ENCODE measurements around the gene DLG1.

Gene DLG1

DNA sequence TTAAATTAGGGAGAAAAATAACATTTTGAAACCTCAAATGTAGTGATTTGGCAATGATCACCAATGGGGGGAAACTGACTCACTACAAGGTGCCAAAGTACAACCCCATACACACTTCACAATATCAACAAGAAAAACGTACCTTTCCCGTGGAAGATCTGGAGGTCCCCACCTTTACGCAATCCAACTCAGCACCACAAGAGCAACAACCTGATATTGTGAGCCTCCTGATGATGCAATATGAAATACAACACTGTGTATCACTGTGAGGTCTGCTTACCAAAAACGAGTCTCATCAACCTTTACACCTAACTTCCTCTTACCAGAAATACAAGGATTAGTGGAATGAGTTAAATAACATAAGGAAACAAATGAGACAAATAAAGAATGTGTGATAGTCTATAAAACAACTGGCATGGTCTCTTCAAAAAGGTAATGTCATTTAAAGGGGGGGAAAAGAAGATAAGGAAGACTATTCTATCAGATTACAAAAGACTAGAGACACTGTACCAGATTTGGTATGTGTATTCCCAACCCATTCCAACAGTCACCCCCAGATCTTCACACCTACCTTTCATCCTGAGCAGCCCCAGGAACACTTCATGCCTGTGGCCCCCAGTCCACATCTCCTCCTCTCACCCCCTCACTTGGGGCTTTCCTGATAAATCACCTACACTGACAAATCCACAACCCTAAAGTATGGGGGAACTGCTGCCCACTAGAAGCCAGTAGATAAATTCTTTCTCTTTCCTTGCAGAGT is 27.7 kb downstream of the DLG1 start:
- TF ChIP-seq, protein P1, sequence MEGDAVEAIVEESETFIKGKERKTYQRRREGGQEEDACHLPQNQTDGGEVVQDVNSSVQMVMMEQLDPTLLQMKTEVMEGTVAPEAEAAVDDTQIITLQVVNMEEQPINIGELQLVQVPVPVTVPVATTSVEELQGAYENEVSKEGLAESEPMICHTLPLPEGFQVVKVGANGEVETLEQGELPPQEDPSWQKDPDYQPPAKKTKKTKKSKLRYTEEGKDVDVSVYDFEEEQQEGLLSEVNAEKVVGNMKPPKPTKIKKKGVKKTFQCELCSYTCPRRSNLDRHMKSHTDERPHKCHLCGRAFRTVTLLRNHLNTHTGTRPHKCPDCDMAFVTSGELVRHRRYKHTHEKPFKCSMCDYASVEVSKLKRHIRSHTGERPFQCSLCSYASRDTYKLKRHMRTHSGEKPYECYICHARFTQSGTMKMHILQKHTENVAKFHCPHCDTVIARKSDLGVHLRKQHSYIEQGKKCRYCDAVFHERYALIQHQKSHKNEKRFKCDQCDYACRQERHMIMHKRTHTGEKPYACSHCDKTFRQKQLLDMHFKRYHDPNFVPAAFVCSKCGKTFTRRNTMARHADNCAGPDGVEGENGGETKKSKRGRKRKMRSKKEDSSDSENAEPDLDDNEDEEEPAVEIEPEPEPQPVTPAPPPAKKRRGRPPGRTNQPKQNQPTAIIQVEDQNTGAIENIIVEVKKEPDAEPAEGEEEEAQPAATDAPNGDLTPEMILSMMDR (IDR thresholded peaks at IDR 0.05) = no peak
- no peak overlapping the region for H3K4me3 ChIP-seq (ENCODE audit: low read depth in 1 of 2, low read length in 1 of 2)
- no peak overlapping the region for H3K27ac ChIP-seq
- H3K27me3 ChIP-seq = no peaks in the 10 kb centered on the region
- no peaks in the 10 kb centered on the region for H3K36me3 ChIP-seq
- H3K9me3 ChIP-seq = no peaks in the 10 kb centered on the region
- no peaks in the 10 kb centered on the region for H3K4me1 ChIP-seq (ENCODE audit: control insufficient read depth in 1 of 2, insufficient read depth in 1 of 2, low read depth in 1 of 2, low read length in 1 of 2)

DNA sequence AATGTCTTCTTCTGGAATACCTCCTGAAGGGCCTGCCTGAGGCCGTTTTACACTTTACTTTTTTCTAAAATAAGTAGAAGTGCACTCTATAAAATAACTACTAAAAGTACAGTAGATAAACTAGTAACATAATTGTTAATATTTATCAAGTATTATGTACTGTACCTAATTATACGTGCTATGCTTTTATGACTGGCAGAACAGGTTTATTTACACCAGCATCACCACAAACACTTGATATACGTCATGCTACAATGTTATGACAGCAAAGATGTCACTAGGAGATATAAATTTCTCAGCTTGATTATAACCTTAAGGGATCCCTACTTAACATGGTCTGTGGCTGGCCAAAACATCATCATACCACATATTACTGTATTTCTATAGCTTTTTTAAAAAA is 29.4 kb downstream of the DLG1 start:
- H3K4me1 ChIP-seq (ENCODE audit: control insufficient read depth in 1 of 2, insufficient read depth in 1 of 2, low read depth in 1 of 2, low read length in 1 of 2) = no peaks in the 10 kb centered on the region
- H3K27me3 ChIP-seq = no peaks in the 10 kb centered on the region
- TF ChIP-seq, protein P1 (IDR thresholded peaks at IDR 0.05) = no peak
- no peak overlapping the region for H3K27ac ChIP-seq
- H3K4me3 ChIP-seq (ENCODE audit: low read depth in 1 of 2, low read length in 1 of 2) = no peak overlapping the region
- H3K36me3 ChIP-seq = no peaks in the 10 kb centered on the region
- no peaks in the 10 kb centered on the region for H3K9me3 ChIP-seq

DNA sequence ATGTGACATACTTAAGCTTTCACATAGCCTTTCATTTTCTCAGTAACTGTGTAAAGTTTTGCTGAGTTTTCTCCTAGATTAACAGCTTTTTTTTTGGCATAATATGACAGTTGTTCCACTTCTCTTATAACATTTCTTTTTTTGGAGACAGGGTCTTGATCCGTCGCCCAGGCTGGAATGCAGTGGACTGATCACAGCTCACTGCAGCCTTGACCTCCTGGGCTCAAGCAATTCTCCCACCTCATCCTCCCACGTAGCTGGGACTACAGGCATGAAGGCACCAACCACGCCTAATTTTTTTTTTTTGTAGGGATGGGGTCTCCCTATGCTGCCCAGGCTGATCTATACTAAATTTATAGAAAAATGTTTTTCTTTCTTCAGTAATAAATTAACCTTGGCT is 30.1 kb downstream of the DLG1 start:
- Histone ChIP-seq H3K9me3 (no peaks in the 10 kb centered on the region), H3K27me3 (no peaks in the 10 kb centered on the region), H3K4me1 (ENCODE audit: control insufficient read depth in 1 of 2, insufficient read depth in 1 of 2, low read depth in 1 of 2, low read length in 1 of 2) (no peaks in the 10 kb centered on the region), H3K4me3 (ENCODE audit: low read depth in 1 of 2, low read length in 1 of 2) (no peak overlapping the region), H3K27ac (no peak overlapping the region), H3K36me3 (no peaks in the 10 kb centered on the region)
- TF ChIP-seq, protein P1 (IDR thresholded peaks at IDR 0.05) = no peak

DNA sequence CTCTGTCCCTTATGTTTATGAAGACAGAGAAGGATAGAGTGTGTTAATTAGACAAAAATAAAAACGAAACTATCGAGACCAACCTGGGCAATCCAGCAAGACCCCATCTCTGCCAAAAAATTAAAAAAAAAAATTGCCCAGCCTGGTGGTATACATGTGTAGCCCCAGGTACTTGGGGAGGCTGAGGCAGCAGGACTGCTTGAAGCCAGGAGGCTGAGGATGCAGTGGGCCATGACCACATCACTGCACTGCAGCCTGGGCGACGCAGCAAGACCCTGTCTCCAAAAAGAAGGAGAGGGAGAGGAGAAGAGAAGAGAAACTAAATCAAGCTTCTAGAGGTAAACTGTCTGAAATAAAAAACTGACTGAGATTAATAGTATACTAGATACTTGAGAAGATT is 32.1 kb downstream of the DLG1 start:
- TF ChIP-seq, protein P1 (IDR thresholded peaks at IDR 0.05) = no peak
- no peaks in the 10 kb centered on the region for H3K36me3 ChIP-seq
- H3K4me3 ChIP-seq (ENCODE audit: low read depth in 1 of 2, low read length in 1 of 2) = no peak overlapping the region
- no peaks in the 10 kb centered on the region for H3K9me3 ChIP-seq
- no peak overlapping the region for H3K27ac ChIP-seq
- H3K27me3 ChIP-seq = no peaks in the 10 kb centered on the region
- no peaks in the 10 kb centered on the region for H3K4me1 ChIP-seq (ENCODE audit: control insufficient read depth in 1 of 2, insufficient read depth in 1 of 2, low read depth in 1 of 2, low read length in 1 of 2)

DNA sequence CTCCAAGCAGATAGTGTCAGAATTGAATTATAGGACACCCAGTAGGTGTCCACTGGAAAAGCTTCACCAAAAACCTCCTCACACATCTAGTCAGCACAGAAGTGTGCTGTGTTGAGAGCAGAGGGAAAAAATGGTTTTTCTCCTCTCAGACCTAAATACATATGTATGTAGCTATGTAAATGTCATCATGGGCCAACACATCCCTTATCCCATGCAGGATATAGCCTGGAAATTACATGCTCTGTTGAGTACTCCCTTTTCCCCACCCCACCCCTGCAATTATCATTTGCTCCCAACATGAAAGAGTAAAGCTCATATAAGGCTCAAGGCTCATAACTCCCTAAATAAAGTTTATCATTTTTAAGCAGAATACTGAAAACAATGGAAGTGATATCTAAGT is 35.7 kb downstream of the DLG1 start:
- Histone ChIP-seq H3K4me1 (ENCODE audit: control insufficient read depth in 1 of 2, insufficient read depth in 1 of 2, low read depth in 1 of 2, low read length in 1 of 2) (no peaks in the 10 kb centered on the region), H3K4me3 (ENCODE audit: low read depth in 1 of 2, low read length in 1 of 2) (no peak overlapping the region), H3K27me3 (no peaks in the 10 kb centered on the region), H3K9me3 (no peaks in the 10 kb centered on the region), H3K36me3 (no peaks in the 10 kb centered on the region), H3K27ac (no peak overlapping the region)
- TF ChIP-seq, protein P1 (IDR thresholded peaks at IDR 0.05) = no peak
